PC-9 (cell line): Measurements from ENCODE around the gene UBE2L5. TPM values are rescaled to one million over a fixed set of nuclear protein-coding genes. Genes with fewer than 3 reads are reported as not detected.

Experiments used
- BruUV-seq: library from RNA; stranded (reverse); fragments of 400-500 nt; replicated peaks from 2 replicates; lab custom pipeline; 2021; lab: Mats Ljungman, UMichigan
- CTCF ChIA-PET: fragments of 300-600 bp; sonication (Branson Sonifier 250); formaldehyde crosslinking; loops from one replicate; lab custom pipeline; 2022; ENCODE audit warnings: antibody characterized with exemption; lab: Charles Lee
- POLR2A ChIA-PET: fragments of 300-600 bp; sonication (Branson Sonifier 250); formaldehyde crosslinking; loops from one replicate; lab custom pipeline; 2022; ENCODE audit warnings: antibody characterized with exemption; ENCODE audit not compliant: unreplicated experiment; lab: Charles Lee
- DNase-seq, 2 experiments: peaks; one replicate each; pipeline versions ENCODE4 v3.0.0 to v3.0.0-alpha.2; 2015 to 2022; ENCODE audit warnings: mixed read lengths in 1 of 2
- H2AFZ ChIP-seq: fragments of 200-600 bp; sonication (generic); 2 replicates; pipeline ENCODE4 v1.8.1; 2017; ENCODE audit warnings: antibody characterized with exemption
- H3F3A ChIP-seq: fragments of 200-600 bp; sonication (generic); 2 replicates; pipeline ENCODE4 v1.8.1; 2017; ENCODE audit warnings: antibody characterized with exemption, mild to moderate bottlenecking, low read depth; ENCODE audit not compliant: insufficient read depth
- H3K27ac ChIP-seq: fragments of 200-600 bp; sonication (generic); 2 replicates; pipeline ENCODE4 v1.6.1; 2016; ENCODE audit warnings: mixed run types
- H3K27me3 ChIP-seq: fragments of 200-600 bp; sonication (generic); 2 replicates; pipeline ENCODE4 v1.6.1; 2016; ENCODE audit warnings: low read depth, mixed run types; ENCODE audit not compliant: insufficient read depth
- H3K36me3 ChIP-seq: fragments of 200-600 bp; sonication (generic); 2 replicates; pipeline ENCODE4 v1.6.1; 2016; ENCODE audit warnings: low read depth, mixed run types
- H3K4me1 ChIP-seq: fragments of 200-600 bp; sonication (generic); replicated peaks from 2 replicates; pipeline ENCODE4 v1.6.1; 2016; ENCODE audit warnings: mixed run types; ENCODE audit not compliant: insufficient read depth
- H3K4me2 ChIP-seq: fragments of 200-600 bp; sonication (generic); 2 replicates; pipeline ENCODE4 v1.6.1; 2017; ENCODE audit warnings: mixed run types
- H3K4me3 ChIP-seq: fragments of 200-600 bp; sonication (generic); 2 replicates; pipeline ENCODE4 v1.6.1; 2016; ENCODE audit warnings: mixed run types
- H3K79me2 ChIP-seq: fragments of 200-600 bp; sonication (generic); 2 replicates; pipeline ENCODE4 v1.6.1; 2017; ENCODE audit warnings: low read depth, mixed run types
- H3K9me2 ChIP-seq: fragments of 200-600 bp; sonication (generic); 2 replicates; pipeline ENCODE4 v1.8.1; 2017; ENCODE audit warnings: mild to moderate bottlenecking; ENCODE audit not compliant: insufficient read depth
- H3K9me3 ChIP-seq: fragments of 200-600 bp; sonication (generic); 2 replicates; pipeline ENCODE4 v1.8.1; 2016; ENCODE audit warnings: low read depth; ENCODE audit not compliant: insufficient read depth
- H4K20me1 ChIP-seq: fragments of 200-600 bp; sonication (generic); 2 replicates; pipeline ENCODE4 v1.8.1; 2017; ENCODE audit not compliant: insufficient read depth
- EZH2 ChIP-seq: fragments of 200-600 bp; sonication (generic); IDR thresholded peaks from 2 replicates; pipeline ENCODE4 v1.8.0; 2017; ENCODE audit warnings: antibody characterized with exemption, low read depth
- intact Hi-C: fragments of 100-400 bp; cut with micrococcal nuclease; formaldehyde crosslinking; loops from one replicate; pipeline ENCODE4 v1.10.0; 2022; ENCODE audit not compliant: unreplicated experiment
- total RNA-seq: library from RNA; stranded (reverse); gene quantifications from 2 replicates; pipeline ENCODE4 v1.2.3, GENCODE V29; 2021
- TF ChIP-seq, protein P1 (sequence below): fragments of 200-600 bp; sonication (generic); conservative IDR thresholded peaks from 2 replicates; pipeline ENCODE4 v1.6.1; 2017; ENCODE audit warnings: mixed run types, antibody characterized with exemption, mild to moderate bottlenecking, moderate library complexity

Gene UBE2L5
- total RNA-seq, 1 experiment from 2014 or later, result not detected

GRCh38 chr13:30404207-30404606, 18.1 kb upstream of the UBE2L5 start:
- Histone ChIP-seq H3K79me2 (no peaks in the 10 kb centered on the region), H3K9me2 (no peaks in the 10 kb centered on the region), H3K4me2 (no peak overlapping the region), H3K27me3 (no peaks in the 10 kb centered on the region), H2AFZ (no peak overlapping the region), H3K27ac (no peak overlapping the region), H3K9me3 (no peaks in the 10 kb centered on the region), H3K4me3 (no peak overlapping the region), H4K20me1 (no peaks in the 10 kb centered on the region), H3K36me3 (no peaks in the 10 kb centered on the region), H3K4me1 (0 out of 2 replicates have a peak, but pooled peaks cover 2% of the 10 kb centered on the region), H3F3A (peaks cover 6% of the 10 kb centered on the region; the same call in 1 of the 2 replicates)
- ChIA-PET POLR2A (no interaction called here), CTCF (interaction anchor here (0.6 kb wide), 1 partner anchor 314 kb away, joined by 7 read pairs; no protein-coding TSS in a partner anchor)
- DNase-seq, result no peak
- no peak for TF ChIP-seq EZH2
- TF ChIP-seq, protein P1, sequence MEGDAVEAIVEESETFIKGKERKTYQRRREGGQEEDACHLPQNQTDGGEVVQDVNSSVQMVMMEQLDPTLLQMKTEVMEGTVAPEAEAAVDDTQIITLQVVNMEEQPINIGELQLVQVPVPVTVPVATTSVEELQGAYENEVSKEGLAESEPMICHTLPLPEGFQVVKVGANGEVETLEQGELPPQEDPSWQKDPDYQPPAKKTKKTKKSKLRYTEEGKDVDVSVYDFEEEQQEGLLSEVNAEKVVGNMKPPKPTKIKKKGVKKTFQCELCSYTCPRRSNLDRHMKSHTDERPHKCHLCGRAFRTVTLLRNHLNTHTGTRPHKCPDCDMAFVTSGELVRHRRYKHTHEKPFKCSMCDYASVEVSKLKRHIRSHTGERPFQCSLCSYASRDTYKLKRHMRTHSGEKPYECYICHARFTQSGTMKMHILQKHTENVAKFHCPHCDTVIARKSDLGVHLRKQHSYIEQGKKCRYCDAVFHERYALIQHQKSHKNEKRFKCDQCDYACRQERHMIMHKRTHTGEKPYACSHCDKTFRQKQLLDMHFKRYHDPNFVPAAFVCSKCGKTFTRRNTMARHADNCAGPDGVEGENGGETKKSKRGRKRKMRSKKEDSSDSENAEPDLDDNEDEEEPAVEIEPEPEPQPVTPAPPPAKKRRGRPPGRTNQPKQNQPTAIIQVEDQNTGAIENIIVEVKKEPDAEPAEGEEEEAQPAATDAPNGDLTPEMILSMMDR, result no peak
- intact Hi-C loops, result no loop called here
- no TSS peak for BruUV-seq

DNA sequence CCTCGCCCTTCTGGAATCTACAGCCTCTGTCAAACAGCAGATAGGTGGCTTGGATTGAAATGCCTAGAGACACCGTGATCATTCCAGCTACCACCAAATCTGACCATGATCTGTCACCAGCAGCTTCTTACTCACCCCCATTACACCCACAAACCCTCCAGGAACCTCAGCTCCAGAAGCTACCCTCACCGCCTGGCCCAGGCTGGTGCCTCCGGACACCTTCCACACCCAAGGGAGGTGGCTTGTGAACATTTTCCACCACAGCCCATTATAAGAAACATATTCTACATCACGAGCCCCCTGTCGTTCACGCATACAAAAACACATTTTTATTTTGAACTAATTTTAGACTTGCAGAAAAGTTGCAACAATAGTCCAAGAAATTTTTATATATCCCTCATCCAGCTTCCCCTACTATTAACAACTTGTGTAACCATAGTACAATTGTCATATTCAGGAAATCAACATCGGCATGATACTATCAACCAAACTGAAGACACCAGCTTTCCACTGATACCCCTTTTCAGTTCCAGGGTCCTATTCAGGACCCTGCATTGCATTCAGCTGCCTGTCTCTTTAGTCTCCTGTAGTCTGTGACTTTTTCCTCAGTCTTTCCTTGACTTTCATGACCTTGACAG, 15.4 kb upstream of the UBE2L5 start:
- Histone ChIP-seq H3K4me1 (0 out of 2 replicates have a peak, but pooled peaks cover 2% of the 10 kb centered on the region), H3K4me2 (no peak overlapping the region), H3K9me3 (no peaks in the 10 kb centered on the region), H3K27me3 (no peaks in the 10 kb centered on the region), H3F3A (peaks cover 13% of the 10 kb centered on the region; the same call in 1 of the 2 replicates), H3K9me2 (no peaks in the 10 kb centered on the region), H3K36me3 (no peaks in the 10 kb centered on the region), H2AFZ (no peak overlapping the region), H3K27ac (no peak overlapping the region), H3K79me2 (no peaks in the 10 kb centered on the region), H4K20me1 (no peaks in the 10 kb centered on the region), H3K4me3 (no peak overlapping the region)
- ChIA-PET CTCF (no interaction called here), POLR2A (no interaction called here)
- no peak for TF ChIP-seq EZH2
- TF ChIP-seq, protein P1, result no peak
- no peak for DNase-seq
- BruUV-seq, result no TSS peak
- intact Hi-C loops, result no loop called here

- CTCF ChIA-PET, result interaction anchor here (0.5 kb wide), 1 partner anchor 22 kb away, joined by 5 read pairs; no protein-coding TSS in a partner anchor
- Histone ChIP-seq H3K9me3 (no peaks in the 10 kb centered on the region), H3K27me3 (no peaks in the 10 kb centered on the region), H3K36me3 (no peaks in the 10 kb centered on the region), H3K4me2 (peak overlapping the region; percentile 79), H3K9me2 (no peaks in the 10 kb centered on the region), H3K79me2 (no peaks in the 10 kb centered on the region), H3K4me3 (peak overlapping the region; percentile 37; the same call in 1 of the 2 replicates), H3F3A (peaks cover 13% of the 10 kb centered on the region; the same call in 1 of the 2 replicates), H2AFZ (peak overlapping the region; percentile 83), H3K27ac (no peak overlapping the region), H4K20me1 (no peaks in the 10 kb centered on the region), H3K4me1 (0 out of 2 replicates have a peak, but pooled peaks cover 2% of the 10 kb centered on the region)
- POLR2A ChIA-PET, result no interaction called here
- BruUV-seq, result no TSS peak
- DNase-seq, result peak; percentile 75 to 79
- intact Hi-C loops, result no loop called here
- TF ChIP-seq, protein P1, result peak; percentile 68
- no peak for TF ChIP-seq EZH2
These were observed 13.8 kb upstream of the UBE2L5 start for GRCh38 chr13:30408319-30409101.
